ENCODE measurements around the gene UBE2H.

UBE2H gene

GRCh38 chr7:129940329-129940728, 12.4 kb downstream of the UBE2H start:
- Mint-ChIP-seq H3K4me3 (no peak overlapping the region), H3K9me3 (no peaks in the 10 kb centered on the region), H3K4me1 (no peaks in the 10 kb centered on the region), H3K27ac (no peak overlapping the region), H3K36me3 (ENCODE audit: low read depth) (peaks cover 2% of the 10 kb centered on the region), H3K27me3 (no peaks in the 10 kb centered on the region)
- DNase-seq (no peak), ATAC-seq (no peak)

- Mint-ChIP-seq H3K27ac (no peak overlapping the region), H3K36me3 (ENCODE audit: low read depth) (peaks cover 2% of the 10 kb centered on the region), H3K4me3 (no peak overlapping the region), H3K9me3 (no peaks in the 10 kb centered on the region), H3K27me3 (no peaks in the 10 kb centered on the region), H3K4me1 (no peaks in the 10 kb centered on the region)
- ATAC-seq: no peak
- no peak for DNase-seq
Observed at GRCh38 chr7:129939881-129940280, 12.9 kb downstream of the UBE2H start.

GRCh38 chr7:129933627-129934026, 19.1 kb downstream of the UBE2H start:
- no peak for ATAC-seq
- Mint-ChIP-seq H3K4me1 (peaks cover 2% of the 10 kb centered on the region), H3K36me3 (ENCODE audit: low read depth) (no peaks in the 10 kb centered on the region), H3K27ac (no peak overlapping the region), H3K9me3 (no peaks in the 10 kb centered on the region), H3K27me3 (no peaks in the 10 kb centered on the region), H3K4me3 (no peak overlapping the region)
- DNase-seq: no peak

- Mint-ChIP-seq H3K4me3 (no peak overlapping the region), H3K36me3 (ENCODE audit: low read depth) (peaks cover 6% of the 10 kb centered on the region), H3K27me3 (no peaks in the 10 kb centered on the region), H3K27ac (no peak overlapping the region), H3K4me1 (peaks cover 28% of the 10 kb centered on the region), H3K9me3 (no peaks in the 10 kb centered on the region)
- no peak for ATAC-seq
- DNase-seq: no peak
Observed at GRCh38 chr7:129926618-129927017, 26.1 kb downstream of the UBE2H start.

GRCh38 chr7:129925416-129926002, 27.3 kb downstream of the UBE2H start:
- Mint-ChIP-seq H3K4me3 (no peak overlapping the region), H3K27me3 (no peaks in the 10 kb centered on the region), H3K9me3 (no peaks in the 10 kb centered on the region), H3K27ac (no peak overlapping the region), H3K4me1 (peaks cover 28% of the 10 kb centered on the region), H3K36me3 (ENCODE audit: low read depth) (peaks cover 6% of the 10 kb centered on the region)
- ATAC-seq (no peak), DNase-seq (no peak)

GRCh38 chr7:129924602-129925001, 28.2 kb downstream of the UBE2H start:
- no peak overlapping the region for H3K4me3 Mint-ChIP-seq
- H3K9me3 Mint-ChIP-seq: no peaks in the 10 kb centered on the region
- ATAC-seq: no peak
- peaks cover 30% of the 10 kb centered on the region for H3K4me1 Mint-ChIP-seq
- no peaks in the 10 kb centered on the region for H3K27me3 Mint-ChIP-seq
- H3K36me3 Mint-ChIP-seq (ENCODE audit: low read depth): peaks cover 6% of the 10 kb centered on the region
- DNase-seq: no peak
- no peak overlapping the region for H3K27ac Mint-ChIP-seq

- Mint-ChIP-seq H3K27me3 (no peaks in the 10 kb centered on the region), H3K4me3 (no peak overlapping the region), H3K27ac (peak overlapping the region; percentile 40), H3K4me1 (peaks cover 35% of the 10 kb centered on the region), H3K9me3 (no peaks in the 10 kb centered on the region), H3K36me3 (ENCODE audit: low read depth) (peaks cover 10% of the 10 kb centered on the region)
- DNase-seq: no peak
- peak; percentile 59 for ATAC-seq
Observed at GRCh38 chr7:129923709-129924108, 29.1 kb downstream of the UBE2H start.

- ATAC-seq (no peak), DNase-seq (no peak)
- Mint-ChIP-seq H3K36me3 (ENCODE audit: low read depth) (peaks cover 7% of the 10 kb centered on the region), H3K27me3 (no peaks in the 10 kb centered on the region), H3K9me3 (no peaks in the 10 kb centered on the region), H3K27ac (no peak overlapping the region), H3K4me3 (no peak overlapping the region), H3K4me1 (peaks cover 54% of the 10 kb centered on the region)
Observed at GRCh38 chr7:129919492-129919891, 33.3 kb downstream of the UBE2H start.

GRCh38 chr7:129918922-129919321, 33.8 kb downstream of the UBE2H start:
- no peaks in the 10 kb centered on the region for H3K27me3 Mint-ChIP-seq
- H3K36me3 Mint-ChIP-seq (ENCODE audit: low read depth): peaks cover 7% of the 10 kb centered on the region
- DNase-seq (no peak), ATAC-seq (no peak)
- no peak overlapping the region for H3K27ac Mint-ChIP-seq
- H3K4me1 Mint-ChIP-seq: peaks cover 57% of the 10 kb centered on the region
- no peaks in the 10 kb centered on the region for H3K9me3 Mint-ChIP-seq
- no peak overlapping the region for H3K4me3 Mint-ChIP-seq

GRCh38 chr7:129917934-129918333, 34.8 kb downstream of the UBE2H start:
- DNase-seq: no peak
- Mint-ChIP-seq H3K36me3 (ENCODE audit: low read depth) (peaks cover 4% of the 10 kb centered on the region), H3K27me3 (no peaks in the 10 kb centered on the region), H3K4me1 (peaks cover 52% of the 10 kb centered on the region), H3K27ac (no peak overlapping the region), H3K4me3 (no peak overlapping the region), H3K9me3 (no peaks in the 10 kb centered on the region)
- no peak for ATAC-seq

GRCh38 chr7:129914536-129915272, 38.1 kb downstream of the UBE2H start:
- H3K4me1 Mint-ChIP-seq: peaks cover 60% of the 10 kb centered on the region
- DNase-seq (no peak), ATAC-seq (peak; percentile 52)
- H3K36me3 Mint-ChIP-seq (ENCODE audit: low read depth): peaks cover 7% of the 10 kb centered on the region
- no peak overlapping the region for H3K4me3 Mint-ChIP-seq
- no peaks in the 10 kb centered on the region for H3K27me3 Mint-ChIP-seq
- peak overlapping the region; percentile 59 for H3K27ac Mint-ChIP-seq
- H3K9me3 Mint-ChIP-seq: no peaks in the 10 kb centered on the region

- Mint-ChIP-seq H3K4me1 (peaks cover 63% of the 10 kb centered on the region), H3K9me3 (no peaks in the 10 kb centered on the region), H3K27me3 (no peaks in the 10 kb centered on the region), H3K4me3 (no peak overlapping the region), H3K27ac (no peak overlapping the region), H3K36me3 (ENCODE audit: low read depth) (peaks cover 6% of the 10 kb centered on the region)
- ATAC-seq: no peak
- DNase-seq: no peak
Observed at GRCh38 chr7:129913428-129913827, 39.3 kb downstream of the UBE2H start.

GRCh38 chr7:129911790-129912189, 41.0 kb downstream of the UBE2H start:
- no peaks in the 10 kb centered on the region for H3K27me3 Mint-ChIP-seq
- peaks cover 6% of the 10 kb centered on the region for H3K36me3 Mint-ChIP-seq (ENCODE audit: low read depth)
- no peak overlapping the region for H3K4me3 Mint-ChIP-seq
- DNase-seq (no peak), ATAC-seq (no peak)
- H3K4me1 Mint-ChIP-seq: peaks cover 67% of the 10 kb centered on the region
- H3K27ac Mint-ChIP-seq: no peak overlapping the region
- H3K9me3 Mint-ChIP-seq: no peaks in the 10 kb centered on the region

- peaks cover 4% of the 10 kb centered on the region for H3K9me3 Mint-ChIP-seq
- no peak overlapping the region for H3K4me3 Mint-ChIP-seq
- H3K36me3 Mint-ChIP-seq (ENCODE audit: low read depth): peaks cover 12% of the 10 kb centered on the region
- no peak for ATAC-seq
- peaks cover 68% of the 10 kb centered on the region for H3K4me1 Mint-ChIP-seq
- H3K27ac Mint-ChIP-seq: no peak overlapping the region
- no peaks in the 10 kb centered on the region for H3K27me3 Mint-ChIP-seq
- DNase-seq: no peak
Observed at GRCh38 chr7:129909669-129910068, 43.1 kb downstream of the UBE2H start.

GRCh38 chr7:129908181-129908580, 44.6 kb downstream of the UBE2H start:
- Mint-ChIP-seq H3K4me3 (no peak overlapping the region), H3K36me3 (ENCODE audit: low read depth) (peaks cover 12% of the 10 kb centered on the region), H3K27ac (no peak overlapping the region)

More at GRCh38 chr7:129908181-129908580, 44.6 kb downstream of the UBE2H start:
- Mint-ChIP-seq H3K27me3 (no peaks in the 10 kb centered on the region), H3K9me3 (peaks cover 4% of the 10 kb centered on the region), H3K4me1 (peaks cover 67% of the 10 kb centered on the region)
- DNase-seq (no peak), ATAC-seq (no peak)

Data from activated naive CD8-positive, alpha-beta T cell treated with anti-CD3 and anti-CD28 coated beads, Interleukin-2, amount 50 U/mL, for 24 hours (primary cell).